HepG2 (cell line): ENCODE data around the gene SBK2. TPM values are rescaled to one million over a fixed set of nuclear protein-coding genes. Genes with fewer than 3 reads are reported as not detected.
A peak's percentile ranks its signal among the peaks of the same experiment; 100 is the strongest.

Source experiments
- ATF1 ChIP-seq: IDR thresholded peaks from 2 replicates; pipeline ENCODE4 v1.6.1; 2016; ENCODE audit warnings: mild to moderate bottlenecking, control low read depth
- CHCHD3 ChIP-seq: sonication (generic); formaldehyde crosslinking; IDR thresholded peaks from 2 replicates; pipeline ENCODE4 v1.8.0; 2022; ENCODE audit warnings: mild to moderate bottlenecking, missing genetic modification reagents, moderate library complexity
- ERF ChIP-seq: IDR thresholded peaks from 2 replicates; pipeline ENCODE4 v1.6.1; 2018; ENCODE audit warnings: missing biosample characterization, missing genetic modification reagents
- HIC2 ChIP-seq: sonication (generic); formaldehyde crosslinking; IDR thresholded peaks from 2 replicates; pipeline ENCODE4 v1.9.0; 2022; ENCODE audit warnings: low read depth, missing genetic modification reagents
- KDM4B ChIP-seq: sonication (generic); formaldehyde crosslinking; IDR thresholded peaks from 2 replicates; pipeline ENCODE4 v1.4.0; 2020; ENCODE audit warnings: missing genetic modification reagents
- PAF1 ChIP-seq: IDR thresholded peaks from 2 replicates; pipeline ENCODE4 v1.6.1; 2016; ENCODE audit warnings: missing genetic modification reagents, missing compliant biosample characterization
- PHF5A ChIP-seq: IDR thresholded peaks from one replicate; pipeline ENCODE4 v1.6.1; 2018; ENCODE audit warnings: low read depth, missing genetic modification reagents; ENCODE audit not compliant: unreplicated experiment
- RNF2 ChIP-seq: fragments of 450-650 bp; conservative IDR thresholded peaks from 2 replicates; pipeline ENCODE4 v1.6.1; 2016; ENCODE audit warnings: low read depth
- SMARCE1 ChIP-seq: fragments of 450-650 bp; IDR thresholded peaks from 2 replicates; pipeline ENCODE4 v1.6.1; 2017; ENCODE audit warnings: borderline replicate concordance
- SNAI1 ChIP-seq: sonication (generic); formaldehyde crosslinking; IDR thresholded peaks from 2 replicates; pipeline ENCODE4 v1.5.0; 2020; ENCODE audit warnings: mild to moderate bottlenecking, missing genetic modification reagents, borderline replicate concordance
- SOX13 ChIP-seq, 3 experiments: fragments of 450-650 bp in 1 of 3; sonication (generic) in 1 of 3; formaldehyde crosslinking in 1 of 3; IDR thresholded peaks in 2 of 3; conservative IDR thresholded peaks in 1 of 3; 2 replicates each; pipeline versions ENCODE4 v1.5.0 to v1.6.1; 2016 to 2020; ENCODE audit warnings: antibody characterized with exemption in 1 of 3, mild to moderate bottlenecking in 1 of 3, missing compliant biosample characterization in 1 of 3, missing genetic modification reagents in 1 of 3, moderate library complexity in 1 of 3
- TEAD2 ChIP-seq: sonication (generic); formaldehyde crosslinking; IDR thresholded peaks from 2 replicates; pipeline ENCODE4 v1.9.0; 2021; ENCODE audit warnings: missing genetic modification reagents
- ZHX2 ChIP-seq, 2 experiments: sonication (generic) in 1 of 2; formaldehyde crosslinking in 1 of 2; IDR thresholded peaks; 2 replicates each; pipeline versions ENCODE4 v1.6.1 to v1.9.0; 2014 to 2022; ENCODE audit warnings: antibody characterized with exemption in 1 of 2, borderline replicate concordance in 1 of 2, inconsistent platforms in 1 of 2, low read depth in 1 of 2, missing genetic modification reagents in 1 of 2
- ZMYM2 ChIP-seq: sonication (generic); formaldehyde crosslinking; IDR thresholded peaks from 2 replicates; pipeline ENCODE4 v1.8.0; 2022; ENCODE audit warnings: mild to moderate bottlenecking, missing genetic modification reagents
- ZNF589 ChIP-seq: sonication (generic); formaldehyde crosslinking; conservative IDR thresholded peaks from 2 replicates; pipeline ENCODE4 v1.8.0; 2022; ENCODE audit warnings: mild to moderate bottlenecking, moderate library complexity, missing genetic modification reagents
- polyA plus RNA-seq, 8 experiments: library from polyadenylated mRNA; depleted of rRNA in 3 of 8; stranded (reverse) in 7 of 8; unstranded in 1 of 8; fragments of >200 nt; fragmentation: Illumina TruSeq in 4 of 8; extraction: Trizol in 4 of 8; gene quantifications; 2 replicates each; pipeline versions ENCODE4 v1.2.1 to v1.2.3, GENCODE V29; 2011 to 2016; ENCODE audit warnings: low read depth in 4 of 8, missing spikeins in 1 of 8, mixed read lengths in 1 of 8; ENCODE audit not compliant: insufficient read depth in 1 of 8
- total RNA-seq, 5 experiments: library from RNA; depleted of rRNA; stranded (reverse); fragments of >200 nt; fragmentation: Illumina TruSeq; extraction: Trizol; gene quantifications; 2 replicates each; pipeline ENCODE4 v1.2.3, GENCODE V29; 2016; ENCODE audit warnings: low read depth in 1 of 5
- TF ChIP-seq, protein P1 (sequence below): sonication (generic); formaldehyde crosslinking; IDR thresholded peaks from 2 replicates; pipeline ENCODE4 v1.4.0; 2020; ENCODE audit warnings: missing genetic modification reagents
- TF ChIP-seq, protein P2 (sequence below): sonication (generic); formaldehyde crosslinking; IDR thresholded peaks from 2 replicates; pipeline ENCODE4 v1.4.0; 2020; ENCODE audit warnings: low read depth, mild to moderate bottlenecking, missing genetic modification reagents

Gene SBK2
- total and polyA plus RNA-seq, 2 of the 13 experiments (the other 11 are each of a cell fraction or from before 2014, with no cell fraction given) = 0.24 TPM; not detected in 1

DNA sequence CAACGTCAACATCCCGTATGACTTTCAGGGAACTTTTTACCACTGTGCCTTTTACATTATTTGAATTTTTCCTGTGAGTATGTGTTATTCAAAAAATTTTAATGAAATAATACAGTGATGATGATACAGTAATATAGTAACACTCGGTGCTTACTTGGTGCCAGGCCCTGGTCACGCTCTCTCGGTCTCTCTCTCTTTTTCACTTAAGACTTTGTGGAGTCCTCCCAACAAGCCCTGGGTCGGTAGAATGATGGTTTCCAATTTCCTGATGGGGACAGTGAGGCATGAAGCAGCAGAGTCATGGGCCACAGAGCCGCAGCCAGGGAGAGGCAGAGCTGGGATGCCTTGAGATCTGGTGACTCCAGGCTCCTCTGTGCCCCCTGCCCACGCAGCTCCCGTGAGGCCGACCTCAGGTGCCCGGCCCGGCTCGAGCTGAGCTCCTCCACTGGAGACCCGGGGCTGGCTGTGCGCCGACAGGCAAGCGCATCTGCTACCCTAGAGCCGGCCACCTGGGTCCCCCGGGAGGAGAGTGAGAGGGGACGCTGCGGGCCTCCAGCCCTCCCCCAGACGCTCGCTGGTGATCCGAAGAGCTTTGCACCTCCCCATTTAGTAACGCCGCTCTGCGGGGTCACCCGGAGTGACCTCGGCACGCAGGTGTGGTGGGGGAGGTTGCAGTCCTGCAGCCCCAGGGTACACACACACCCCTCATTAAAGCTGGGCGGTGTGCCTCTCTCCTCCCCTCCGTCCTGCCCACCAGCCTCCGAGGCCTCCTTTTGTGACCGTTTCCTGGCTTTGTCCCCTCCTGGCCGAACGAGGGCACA is 12.8 kb upstream of the SBK2 start (continued):
- TF ChIP-seq, protein P1, sequence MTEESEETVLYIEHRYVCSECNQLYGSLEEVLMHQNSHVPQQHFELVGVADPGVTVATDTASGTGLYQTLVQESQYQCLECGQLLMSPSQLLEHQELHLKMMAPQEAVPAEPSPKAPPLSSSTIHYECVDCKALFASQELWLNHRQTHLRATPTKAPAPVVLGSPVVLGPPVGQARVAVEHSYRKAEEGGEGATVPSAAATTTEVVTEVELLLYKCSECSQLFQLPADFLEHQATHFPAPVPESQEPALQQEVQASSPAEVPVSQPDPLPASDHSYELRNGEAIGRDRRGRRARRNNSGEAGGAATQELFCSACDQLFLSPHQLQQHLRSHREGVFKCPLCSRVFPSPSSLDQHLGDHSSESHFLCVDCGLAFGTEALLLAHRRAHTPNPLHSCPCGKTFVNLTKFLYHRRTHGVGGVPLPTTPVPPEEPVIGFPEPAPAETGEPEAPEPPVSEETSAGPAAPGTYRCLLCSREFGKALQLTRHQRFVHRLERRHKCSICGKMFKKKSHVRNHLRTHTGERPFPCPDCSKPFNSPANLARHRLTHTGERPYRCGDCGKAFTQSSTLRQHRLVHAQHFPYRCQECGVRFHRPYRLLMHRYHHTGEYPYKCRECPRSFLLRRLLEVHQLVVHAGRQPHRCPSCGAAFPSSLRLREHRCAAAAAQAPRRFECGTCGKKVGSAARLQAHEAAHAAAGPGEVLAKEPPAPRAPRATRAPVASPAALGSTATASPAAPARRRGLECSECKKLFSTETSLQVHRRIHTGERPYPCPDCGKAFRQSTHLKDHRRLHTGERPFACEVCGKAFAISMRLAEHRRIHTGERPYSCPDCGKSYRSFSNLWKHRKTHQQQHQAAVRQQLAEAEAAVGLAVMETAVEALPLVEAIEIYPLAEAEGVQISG (CRISPR knock-in tag) = no peak
- no peak for TF ChIP-seq SMARCE1
- TF ChIP-seq SOX13 (IDR thresholded peaks at IDR 0.05) = no peak
- peak in 1 of 2 experiments; percentile 56; a peak in 2 of 4 replicates for TF ChIP-seq SOX13 (CRISPR knock-in tag; conservative IDR thresholded peaks at IDR 0.05 in 1 of 2, IDR thresholded peaks at IDR 0.05 in 1 of 2)
- TF ChIP-seq, protein P2, sequence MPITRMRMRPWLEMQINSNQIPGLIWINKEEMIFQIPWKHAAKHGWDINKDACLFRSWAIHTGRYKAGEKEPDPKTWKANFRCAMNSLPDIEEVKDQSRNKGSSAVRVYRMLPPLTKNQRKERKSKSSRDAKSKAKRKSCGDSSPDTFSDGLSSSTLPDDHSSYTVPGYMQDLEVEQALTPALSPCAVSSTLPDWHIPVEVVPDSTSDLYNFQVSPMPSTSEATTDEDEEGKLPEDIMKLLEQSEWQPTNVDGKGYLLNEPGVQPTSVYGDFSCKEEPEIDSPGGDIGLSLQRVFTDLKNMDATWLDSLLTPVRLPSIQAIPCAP = no peak
- TF ChIP-seq ATF1 (CRISPR knock-in tag) = no peak
- TF ChIP-seq ERF (CRISPR knock-in tag) = no peak
- no peak for TF ChIP-seq ZHX2 (IDR thresholded peaks at IDR 0.05; ENCODE audit: low read depth)
- no peak for TF ChIP-seq ZHX2 (CRISPR knock-in tag; IDR thresholded peaks at IDR 0.05; ENCODE audit: borderline replicate concordance)
- no peak for TF ChIP-seq TEAD2 (CRISPR knock-in tag)
- TF ChIP-seq RNF2 = no peak
- TF ChIP-seq SNAI1 = no peak
- TF ChIP-seq HIC2 (CRISPR knock-in tag) = no peak
- no peak for TF ChIP-seq ZNF589 (CRISPR knock-in tag)
- no peak for TF ChIP-seq PHF5A (CRISPR knock-in tag)
- TF ChIP-seq ZMYM2 = no peak
- no peak for TF ChIP-seq PAF1 (CRISPR knock-in tag)
- TF ChIP-seq KDM4B = no peak
- no peak for TF ChIP-seq CHCHD3
